GM21825 (cell line): ENCODE results near the gene MCC.

Experiments
- ATAC-seq: cut with Tn5 transposase; IDR thresholded peaks from one replicate; pipeline ENCODE4 v1.9.1; 2021; ENCODE audit warnings: mild to moderate bottlenecking, moderate library complexity; ENCODE audit not compliant: unreplicated experiment

The MCC gene

GRCh38 chr5:113276001-113276400 lies 212.3 kb downstream of the MCC start:
- ATAC-seq = no peak

GRCh38 chr5:113274836-113275414 lies 213.3 kb downstream of the MCC start:
- no peak for ATAC-seq

DNA sequence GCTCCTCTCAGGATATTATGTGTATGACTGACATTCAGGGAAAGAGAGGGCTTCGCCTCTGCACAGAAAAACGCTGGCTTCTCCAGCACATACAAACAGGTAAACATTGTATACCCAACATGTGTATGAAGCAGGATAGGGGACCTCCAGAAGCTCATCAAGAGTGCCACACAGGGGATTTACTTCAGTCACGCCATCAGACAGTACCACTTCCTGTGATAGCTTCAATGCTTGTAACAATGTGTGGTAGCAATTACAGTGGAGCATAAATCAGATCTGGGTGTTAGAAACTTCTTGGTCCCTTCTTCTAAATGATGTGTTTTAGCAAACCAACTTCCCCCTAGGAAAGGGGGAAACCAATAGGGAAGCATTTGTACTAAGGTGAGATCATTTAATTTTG lies 214.3 kb downstream of the MCC start:
- ATAC-seq = peak; percentile 72

DNA sequence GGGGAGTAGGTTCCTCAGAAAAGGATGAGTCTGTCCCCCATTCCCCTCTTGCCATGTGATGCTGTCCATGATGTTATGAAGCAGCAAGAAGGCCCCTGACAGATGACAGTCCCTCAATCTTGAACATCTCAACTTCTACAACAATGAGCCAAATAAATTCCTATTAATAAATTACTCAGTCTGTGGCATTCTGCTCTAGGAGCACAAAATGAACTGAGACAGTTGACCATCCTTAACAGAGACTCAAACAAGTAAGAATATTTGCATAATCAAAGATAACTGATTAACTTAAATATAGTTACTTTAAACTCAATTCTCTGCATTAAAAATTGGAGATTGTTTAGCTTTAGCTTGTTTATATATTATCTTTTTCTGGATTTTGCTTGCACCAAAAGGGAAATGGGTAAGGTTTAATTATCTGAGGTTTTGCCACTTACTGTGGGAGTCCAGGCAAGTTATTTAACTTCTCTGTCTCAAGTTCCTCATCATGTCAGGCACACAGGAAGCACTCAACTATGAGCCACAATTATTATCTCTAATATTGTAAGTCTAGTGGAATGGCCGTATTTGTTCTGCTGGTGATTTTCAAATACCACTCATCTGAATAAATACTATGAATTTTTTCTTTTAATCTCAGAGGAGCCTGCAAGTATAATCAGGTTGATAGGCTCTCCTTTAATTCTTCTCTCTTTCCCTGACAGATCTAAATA lies 216.4 kb downstream of the MCC start:
- no peak for ATAC-seq

GRCh38 chr5:113271015-113271414 lies 217.2 kb downstream of the MCC start:
- no peak for ATAC-seq

DNA sequence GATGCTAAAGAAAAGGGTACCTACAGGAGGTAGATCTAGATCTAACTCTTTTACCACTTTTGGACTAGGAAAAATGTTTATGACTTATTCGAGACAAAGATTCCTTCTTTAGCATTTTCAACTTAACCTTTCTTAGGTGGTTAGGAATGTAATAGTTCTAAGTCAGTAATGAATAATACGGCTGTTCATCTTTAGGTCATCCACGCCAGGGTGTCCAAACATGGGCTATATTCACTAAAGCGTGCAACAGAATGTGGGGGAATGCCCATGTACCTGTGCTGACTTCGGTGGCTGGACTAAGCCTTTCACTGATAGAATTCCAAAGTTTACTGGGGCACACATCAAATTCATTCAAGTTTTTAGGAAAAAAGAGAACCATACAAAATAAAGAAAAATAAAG lies 218.2 kb downstream of the MCC start:
- no peak for ATAC-seq

DNA sequence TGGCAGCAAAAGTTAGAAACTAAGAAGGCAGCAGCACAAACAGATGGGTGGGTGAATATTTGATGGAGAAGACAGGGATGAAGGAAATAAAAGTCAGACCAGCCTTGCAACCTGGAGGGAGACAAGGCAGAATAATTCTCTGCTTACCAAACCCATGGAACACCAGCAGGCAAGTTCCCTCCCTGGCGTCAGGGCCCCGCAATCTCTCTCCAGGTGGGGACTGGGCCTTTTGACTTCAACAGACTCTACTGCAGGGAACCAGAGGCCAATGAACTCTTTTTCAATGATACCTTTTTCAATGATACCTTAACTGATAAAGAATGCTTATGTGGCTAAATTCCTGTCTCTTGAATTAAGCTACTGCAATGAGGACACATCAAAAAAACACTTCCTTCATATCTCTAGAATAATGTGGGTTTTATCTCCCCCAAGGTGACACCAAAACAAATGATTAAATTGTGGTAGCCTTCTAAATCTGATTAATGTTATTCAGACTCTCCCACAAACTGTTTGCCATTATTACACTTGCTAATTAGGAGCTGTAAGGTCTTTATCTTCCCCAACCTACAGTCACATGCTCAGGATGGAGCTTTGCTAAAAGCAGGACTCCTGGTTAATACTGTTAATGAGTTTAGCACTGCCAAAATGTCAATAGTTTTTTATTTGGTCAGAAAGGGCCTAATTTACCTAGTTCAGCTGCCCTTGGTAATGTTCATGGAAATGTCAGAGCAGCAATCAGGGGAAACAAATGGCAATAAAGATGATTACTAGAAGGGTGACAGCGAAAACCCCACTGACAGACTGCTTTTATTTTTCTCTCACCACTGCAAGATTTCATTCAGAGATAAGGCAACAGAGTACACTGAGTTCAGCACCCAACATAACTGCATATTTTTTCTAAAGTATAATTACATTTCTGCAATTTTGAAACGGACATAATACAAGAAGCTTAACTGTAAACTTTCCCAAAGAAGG lies 218.9 kb downstream of the MCC start:
- no peak for ATAC-seq

DNA sequence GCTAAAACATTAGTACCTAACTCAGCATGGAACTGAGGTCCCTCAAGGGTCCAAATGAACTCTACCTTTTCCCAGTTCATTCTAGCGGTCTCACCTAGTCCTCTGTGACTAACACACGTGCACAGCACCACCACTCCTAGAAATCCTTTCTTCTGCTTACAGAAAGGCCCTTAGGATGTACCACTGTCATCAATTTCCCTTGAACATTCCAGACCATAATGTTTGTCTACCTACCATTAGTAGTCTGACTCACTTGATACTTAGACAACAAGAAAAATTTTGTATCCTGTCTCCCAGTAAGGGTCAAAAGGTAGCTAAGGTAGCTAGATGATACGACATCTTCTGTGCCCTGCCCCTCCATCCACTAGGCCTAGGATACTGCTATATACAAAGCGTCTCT lies 220.0 kb downstream of the MCC start:
- no peak for ATAC-seq

GRCh38 chr5:113267361-113267900 lies 220.8 kb downstream of the MCC start:
- ATAC-seq = no peak

GRCh38 chr5:113266913-113267227 lies 221.4 kb downstream of the MCC start:
- ATAC-seq = no peak

- ATAC-seq = no peak
These were observed 221.9 kb downstream of the MCC start for GRCh38 chr5:113266227-113266912.

DNA sequence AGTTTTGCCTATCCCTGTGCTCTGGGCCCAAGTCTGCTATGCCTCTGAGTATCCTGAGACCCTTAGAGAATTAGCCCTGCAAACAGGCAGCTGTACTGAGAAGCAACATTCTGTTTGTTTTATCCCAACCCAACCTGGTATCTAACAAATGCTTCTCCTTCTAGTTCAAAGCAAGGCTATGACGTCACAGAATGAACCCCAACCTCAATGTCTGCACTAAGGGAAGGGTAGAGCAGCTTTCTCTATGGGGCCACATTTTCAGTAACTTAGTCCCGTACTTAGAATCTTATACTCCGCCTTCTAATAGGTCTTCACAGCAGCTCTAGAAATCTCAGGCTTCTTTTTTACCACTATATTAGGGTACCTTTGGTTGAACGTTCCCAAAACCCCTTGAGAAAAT lies 223.1 kb downstream of the MCC start:
- no peak for ATAC-seq

DNA sequence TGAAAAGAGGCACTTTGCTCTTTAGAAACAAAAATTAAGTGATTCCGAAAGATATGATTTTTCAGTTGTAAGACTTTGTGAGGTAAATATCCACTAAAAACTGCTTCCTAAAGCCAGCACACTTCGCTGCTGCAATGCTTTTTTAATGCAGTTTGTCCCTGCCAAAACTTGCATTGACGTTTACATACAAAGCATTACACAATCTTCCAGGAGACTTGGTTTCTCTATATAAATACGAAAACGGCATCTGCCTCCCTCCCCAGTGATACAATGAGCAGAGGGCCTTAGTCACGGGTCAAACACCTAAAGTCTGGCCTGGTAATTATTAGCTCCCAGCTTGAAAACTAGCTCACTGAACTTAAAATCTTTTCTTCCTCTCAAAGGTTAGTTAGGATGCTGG lies 224.2 kb downstream of the MCC start:
- no peak for ATAC-seq

DNA sequence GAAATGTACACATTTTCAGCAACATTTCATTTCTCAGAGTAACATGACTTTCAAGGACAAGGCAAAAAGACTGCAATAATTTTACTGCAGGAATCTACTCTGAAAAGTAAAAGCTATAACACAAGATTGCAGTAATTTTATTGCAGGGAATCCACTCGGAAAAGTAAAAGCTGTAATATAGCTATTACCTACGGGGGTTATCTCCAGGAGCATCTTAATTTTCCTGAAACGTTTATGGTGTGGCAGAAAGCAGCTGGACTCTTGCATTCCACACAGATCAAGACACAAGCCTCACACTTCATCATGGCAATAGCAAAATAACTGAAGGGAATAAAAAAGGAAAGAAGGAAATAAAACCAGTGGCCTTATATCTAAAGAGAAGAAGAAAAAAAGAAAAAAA lies 224.7 kb downstream of the MCC start:
- ATAC-seq = no peak

DNA sequence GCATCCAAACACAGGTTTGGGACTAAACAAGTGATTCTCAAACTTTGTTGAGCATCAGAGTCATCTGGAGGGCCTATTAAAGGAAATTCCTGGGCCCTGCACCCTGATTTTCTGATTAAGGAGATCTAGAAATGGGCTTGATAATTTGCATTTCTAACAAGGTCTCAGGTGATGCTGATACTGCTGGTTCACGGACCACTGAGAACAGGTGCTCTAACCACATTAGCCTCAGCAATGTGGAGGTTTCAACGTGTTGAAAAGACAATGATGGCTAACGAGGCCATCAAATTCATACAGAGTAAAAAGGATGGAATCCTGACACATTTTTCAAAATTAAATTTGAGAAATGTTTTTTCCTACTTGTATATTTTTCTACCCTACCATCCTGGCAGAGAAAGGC lies 225.6 kb downstream of the MCC start:
- no peak for ATAC-seq

GRCh38 chr5:113259034-113259433 lies 229.2 kb downstream of the MCC start:
- no peak for ATAC-seq

DNA sequence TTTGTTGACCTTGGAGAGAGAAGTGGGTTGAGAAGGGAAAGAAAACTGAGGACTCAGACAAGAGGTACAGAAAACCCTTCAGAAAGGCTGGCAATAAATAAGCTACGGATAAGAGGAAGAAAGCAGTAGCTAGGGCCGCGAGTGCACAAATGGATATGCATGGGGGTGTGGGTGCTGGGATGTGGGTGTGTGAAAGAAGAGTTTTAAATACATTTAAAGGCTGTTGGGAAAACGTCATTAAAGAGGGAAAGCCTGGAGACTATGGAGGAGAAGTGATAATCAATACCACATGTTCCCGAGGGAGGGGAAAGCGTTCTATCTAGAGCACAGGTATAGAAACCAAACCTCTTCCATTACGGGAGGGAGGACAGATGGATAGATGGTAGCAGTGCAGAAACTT lies 230.7 kb downstream of the MCC start:
- ATAC-seq = no peak

GRCh38 chr5:113256671-113257452 lies 231.4 kb downstream of the MCC start:
- no peak for ATAC-seq

- no peak for ATAC-seq
These were observed 232.5 kb downstream of the MCC start for GRCh38 chr5:113255579-113256386.
